Neural progenitor cell (in vitro differentiated cells): Measurements from ENCODE around the gene UBAP1. TPM values are rescaled to one million over a fixed set of nuclear protein-coding genes. Genes with fewer than 3 reads are reported as not detected.
"Not testable (repeated sequence)": the region's sequence is repeated elsewhere in the genome, so short reads cannot be mapped to it uniquely, and the experiment has no call there.

Source experiments
- DNase-seq: peaks from one replicate; pipeline ENCODE4 v3.0.0-alpha.2; 2016; ENCODE audit warnings: low spot score
- H2AFZ ChIP-seq: fragments of 200-600 bp; sonication (generic); replicated peaks from 2 replicates; pipeline ENCODE4 v1.6.1; 2016; ENCODE audit warnings: antibody characterized with exemption
- H3F3A ChIP-seq: fragments of 200-600 bp; sonication (generic); 2 replicates; pipeline ENCODE4 v1.6.1; 2016; ENCODE audit warnings: antibody characterized with exemption, low read depth
- H3K27ac ChIP-seq: fragments of 200-600 bp; sonication (generic); 2 replicates; pipeline ENCODE4 v1.5.1; 2016; ENCODE audit warnings: mild to moderate bottlenecking
- H3K27me3 ChIP-seq: fragments of 200-600 bp; sonication (generic); 2 replicates; pipeline ENCODE4 v1.6.1; 2016; ENCODE audit warnings: mild to moderate bottlenecking, moderate library complexity
- H3K36me3 ChIP-seq: fragments of 200-600 bp; sonication (generic); 2 replicates; pipeline ENCODE4 v1.5.1; 2016
- H3K4me1 ChIP-seq: fragments of 200-600 bp; sonication (generic); 2 replicates; pipeline ENCODE4 v1.6.1; 2016; ENCODE audit warnings: mixed run types
- H3K4me2 ChIP-seq: fragments of 200-600 bp; sonication (generic); 2 replicates; pipeline ENCODE4 v1.6.1; 2016
- H3K4me3 ChIP-seq: fragments of 200-600 bp; sonication (generic); 2 replicates; pipeline ENCODE4 v1.5.1; 2016
- H3K79me2 ChIP-seq: fragments of 200-600 bp; sonication (generic); 2 replicates; pipeline ENCODE4 v1.6.1; 2016; ENCODE audit warnings: low read depth
- H3K9ac ChIP-seq: fragments of 200-600 bp; sonication (generic); 2 replicates; pipeline ENCODE4 v1.6.1; 2016
- H3K9me3 ChIP-seq: fragments of 200-600 bp; sonication (generic); 2 replicates; pipeline ENCODE4 v1.5.1; 2016; ENCODE audit warnings: low read depth
- H4K20me1 ChIP-seq: fragments of 200-600 bp; sonication (generic); 2 replicates; pipeline ENCODE4 v1.6.1; 2016; ENCODE audit warnings: low read depth
- H3K27ac Mint-ChIP-seq: 3 replicates; pipeline ENCODE4 v1.8.0; 2021; ENCODE audit warnings: mixed read lengths
- H3K27me3 Mint-ChIP-seq: 2 replicates; pipeline ENCODE4 v1.8.0; 2022; ENCODE audit warnings: low read depth, mild to moderate bottlenecking, inconsistent platforms, moderate library complexity, mixed read lengths; ENCODE audit not compliant: insufficient read depth
- H3K36me3 Mint-ChIP-seq: 3 replicates; pipeline ENCODE4 v1.8.0; 2021; ENCODE audit warnings: mixed read lengths
- H3K4me1 Mint-ChIP-seq: 3 replicates; pipeline ENCODE4 v1.8.0; 2021; ENCODE audit warnings: mixed read lengths
- H3K4me3 Mint-ChIP-seq: 3 replicates; pipeline ENCODE4 v1.8.0; 2021; ENCODE audit warnings: mild to moderate bottlenecking, moderate library complexity, mixed read lengths
- H3K9me3 Mint-ChIP-seq: 3 replicates; pipeline ENCODE4 v1.8.0; 2020; ENCODE audit warnings: mixed read lengths
- EZH2 ChIP-seq: fragments of 200-600 bp; sonication (generic); IDR thresholded peaks from 2 replicates; pipeline ENCODE4 v1.6.1; 2017; ENCODE audit warnings: antibody characterized with exemption, mild to moderate bottlenecking, moderate library complexity
- EZH2phosphoT487 ChIP-seq: fragments of 200-600 bp; sonication (generic); IDR thresholded peaks from 2 replicates; pipeline ENCODE4 v1.6.1; 2017; ENCODE audit warnings: antibody characterized with exemption
- total RNA-seq: library from RNA; depleted of rRNA; stranded (reverse); fragments of >200 nt; gene quantifications from 2 replicates; pipeline ENCODE4 v1.2.3, GENCODE V29; 2015; ENCODE audit warnings: low replicate concordance
- TF ChIP-seq, protein P1 (sequence below): fragments of 200-600 bp; sonication (generic); IDR thresholded peaks from 2 replicates; pipeline ENCODE4 v1.5.1; 2017; ENCODE audit warnings: antibody characterized with exemption, mild to moderate bottlenecking

Gene UBAP1
- total RNA-seq, 1 donor from 2014 or later, result 21.7 TPM

DNA sequence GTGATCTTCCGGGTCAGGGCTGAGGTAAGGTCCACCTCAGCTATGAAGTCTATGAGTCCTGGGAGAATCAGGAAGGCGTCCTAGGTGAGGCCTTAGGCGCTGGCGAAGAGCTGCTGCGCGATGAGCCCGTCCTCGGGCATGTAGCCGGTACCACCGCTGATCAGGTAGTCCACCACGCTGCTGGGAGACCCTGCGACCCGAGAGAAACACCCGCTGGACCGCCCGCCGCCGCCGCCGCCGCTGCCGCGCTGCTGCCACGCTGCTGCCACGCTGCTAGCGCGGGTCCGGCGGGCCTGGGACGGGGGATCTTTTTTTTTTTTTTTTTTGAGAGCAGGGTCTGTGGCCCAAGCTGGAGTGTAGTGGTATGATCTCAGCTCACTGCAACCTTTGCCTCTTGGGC lies 44.3 kb upstream of the UBAP1 start:
- Histone ChIP-seq H3K27ac (no peak overlapping the region), H3K4me2 (no peak overlapping the region), H2AFZ (no peak overlapping the region), H4K20me1 (no peaks in the 10 kb centered on the region), H3K9ac (no peak overlapping the region), H3K9me3 (no peaks in the 10 kb centered on the region), H3F3A (no peaks in the 10 kb centered on the region), H3K27me3 (no peaks in the 10 kb centered on the region), H3K36me3 (no peaks in the 10 kb centered on the region), H3K4me1 (no peaks in the 10 kb centered on the region), H3K79me2 (no peaks in the 10 kb centered on the region), H3K4me3 (no peak overlapping the region)
- Mint-ChIP-seq H3K36me3 (peaks cover 1% of the 10 kb centered on the region), H3K9me3 (peaks cover 4% of the 10 kb centered on the region), H3K27ac (no peak overlapping the region), H3K4me1 (peaks cover 7% of the 10 kb centered on the region), H3K4me3 (no peak overlapping the region), H3K27me3 (peaks cover 6% of the 10 kb centered on the region)
- TF ChIP-seq EZH2phosphoT487, result no peak
- no peak for TF ChIP-seq EZH2
- TF ChIP-seq, protein P1, sequence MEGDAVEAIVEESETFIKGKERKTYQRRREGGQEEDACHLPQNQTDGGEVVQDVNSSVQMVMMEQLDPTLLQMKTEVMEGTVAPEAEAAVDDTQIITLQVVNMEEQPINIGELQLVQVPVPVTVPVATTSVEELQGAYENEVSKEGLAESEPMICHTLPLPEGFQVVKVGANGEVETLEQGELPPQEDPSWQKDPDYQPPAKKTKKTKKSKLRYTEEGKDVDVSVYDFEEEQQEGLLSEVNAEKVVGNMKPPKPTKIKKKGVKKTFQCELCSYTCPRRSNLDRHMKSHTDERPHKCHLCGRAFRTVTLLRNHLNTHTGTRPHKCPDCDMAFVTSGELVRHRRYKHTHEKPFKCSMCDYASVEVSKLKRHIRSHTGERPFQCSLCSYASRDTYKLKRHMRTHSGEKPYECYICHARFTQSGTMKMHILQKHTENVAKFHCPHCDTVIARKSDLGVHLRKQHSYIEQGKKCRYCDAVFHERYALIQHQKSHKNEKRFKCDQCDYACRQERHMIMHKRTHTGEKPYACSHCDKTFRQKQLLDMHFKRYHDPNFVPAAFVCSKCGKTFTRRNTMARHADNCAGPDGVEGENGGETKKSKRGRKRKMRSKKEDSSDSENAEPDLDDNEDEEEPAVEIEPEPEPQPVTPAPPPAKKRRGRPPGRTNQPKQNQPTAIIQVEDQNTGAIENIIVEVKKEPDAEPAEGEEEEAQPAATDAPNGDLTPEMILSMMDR, result no peak
- DNase-seq, result no peak

DNA sequence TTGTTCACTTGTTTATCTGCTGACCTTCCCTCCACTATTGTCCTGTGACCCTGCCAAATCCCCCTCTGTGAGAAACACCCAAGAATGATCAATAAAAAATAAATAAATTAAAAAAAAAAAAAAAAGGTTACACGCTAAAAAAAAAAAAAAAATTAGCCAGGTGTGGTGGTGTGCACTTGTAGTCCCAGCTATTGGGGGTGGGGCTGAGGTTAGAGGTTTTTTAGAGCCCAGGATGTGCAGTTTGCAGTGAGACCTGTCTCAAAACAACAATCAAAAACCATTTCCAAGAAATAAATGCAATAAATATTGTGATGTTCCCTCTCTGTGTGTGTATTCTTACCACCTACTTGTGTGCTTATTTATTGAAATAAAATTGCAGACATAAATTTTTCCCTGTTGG lies 40.2 kb upstream of the UBAP1 start:
- H3F3A ChIP-seq, H3K4me1 ChIP-seq, H3K27me3 Mint-ChIP-seq, H3K4me2 ChIP-seq, H3K4me1 Mint-ChIP-seq, H3K27ac ChIP-seq, H3K27ac Mint-ChIP-seq, H3K9me3 Mint-ChIP-seq, H4K20me1 ChIP-seq, H3K9me3 ChIP-seq, DNase-seq, H2AFZ ChIP-seq, H3K79me2 ChIP-seq, H3K36me3 ChIP-seq, H3K9ac ChIP-seq, H3K36me3 Mint-ChIP-seq, H3K27me3 ChIP-seq, H3K4me3 Mint-ChIP-seq, H3K4me3 ChIP-seq: not testable (repeated sequence)

DNA sequence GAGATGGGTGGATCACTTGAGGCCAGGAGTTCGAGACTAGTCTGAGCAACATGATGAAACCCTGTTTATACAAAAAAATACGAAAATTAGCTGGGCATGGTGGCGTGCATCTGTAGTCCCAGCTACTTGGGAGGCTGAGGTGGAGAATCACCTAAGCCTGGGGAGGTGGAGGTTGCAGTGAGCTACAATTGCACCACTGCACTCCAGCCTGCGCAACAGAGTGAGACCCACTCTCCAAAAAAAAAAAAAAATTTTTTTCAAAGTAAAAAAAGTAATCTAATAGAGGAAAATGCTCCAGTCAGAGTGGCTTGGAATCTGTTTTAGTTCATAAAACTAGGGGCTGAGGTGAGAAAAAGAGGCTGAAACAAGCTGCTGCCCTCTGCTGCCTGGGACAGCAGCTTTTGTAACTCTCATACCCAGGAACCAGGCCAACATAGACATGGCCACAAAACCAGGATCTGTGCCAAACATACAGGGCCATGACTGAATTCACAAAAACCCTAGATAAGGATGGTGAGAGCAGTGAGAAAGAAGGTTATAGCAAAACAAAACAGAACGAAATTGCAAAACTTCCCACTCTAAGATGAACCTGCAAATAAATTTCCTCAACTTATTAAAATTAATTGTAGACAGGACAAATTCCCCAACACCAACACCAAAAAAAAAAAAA lies 39.2 kb upstream of the UBAP1 start:
- no peaks in the 10 kb centered on the region for H4K20me1 ChIP-seq
- H3K9me3 ChIP-seq, result no peaks in the 10 kb centered on the region
- H3K4me1 ChIP-seq, result no peaks in the 10 kb centered on the region
- no peak overlapping the region for H3K4me2 ChIP-seq
- Mint-ChIP-seq H3K27me3 (peaks cover 2% of the 10 kb centered on the region), H3K9me3 (peaks cover 4% of the 10 kb centered on the region), H3K36me3 (no peaks in the 10 kb centered on the region), H3K4me1 (peaks cover 3% of the 10 kb centered on the region), H3K27ac (no peak overlapping the region), H3K4me3 (no peak overlapping the region)
- H3K4me3 ChIP-seq, result no peak overlapping the region
- H2AFZ ChIP-seq, result no peak overlapping the region
- no peak for DNase-seq
- no peaks in the 10 kb centered on the region for H3K36me3 ChIP-seq
- H3K27ac ChIP-seq, result no peak overlapping the region
- no peaks in the 10 kb centered on the region for H3K27me3 ChIP-seq
- TF ChIP-seq, protein P1, result no peak
- TF ChIP-seq EZH2, result no peak
- no peak for TF ChIP-seq EZH2phosphoT487
- H3K79me2 ChIP-seq, result no peaks in the 10 kb centered on the region
- no peak overlapping the region for H3K9ac ChIP-seq
- H3F3A ChIP-seq, result no peaks in the 10 kb centered on the region

GRCh38 chr9:34140853-34141252 lies 38.0 kb upstream of the UBAP1 start:
- Histone ChIP-seq H3K9ac (no peak overlapping the region), H3F3A (no peaks in the 10 kb centered on the region), H2AFZ (no peak overlapping the region), H3K27me3 (no peaks in the 10 kb centered on the region), H3K4me1 (no peaks in the 10 kb centered on the region), H3K79me2 (no peaks in the 10 kb centered on the region), H3K4me2 (no peak overlapping the region), H3K27ac (no peak overlapping the region), H3K4me3 (no peak overlapping the region), H4K20me1 (no peaks in the 10 kb centered on the region), H3K36me3 (no peaks in the 10 kb centered on the region), H3K9me3 (no peaks in the 10 kb centered on the region)
- Mint-ChIP-seq H3K27ac (no peak overlapping the region), H3K9me3 (peaks cover 4% of the 10 kb centered on the region), H3K36me3 (no peaks in the 10 kb centered on the region), H3K4me3 (no peak overlapping the region), H3K4me1 (peaks cover 3% of the 10 kb centered on the region), H3K27me3 (peaks cover 2% of the 10 kb centered on the region)
- TF ChIP-seq EZH2phosphoT487, result no peak
- TF ChIP-seq, protein P1, result no peak
- TF ChIP-seq EZH2, result no peak
- DNase-seq, result no peak
